ENCODE data around the gene ANXA2R.
A peak's percentile ranks its signal among the peaks of the same experiment; 100 is the strongest.
"Not testable (repeated sequence)": the region's sequence is repeated elsewhere in the genome, so short reads cannot be mapped to it uniquely, and the experiment has no call there.

The ANXA2R gene

DNA sequence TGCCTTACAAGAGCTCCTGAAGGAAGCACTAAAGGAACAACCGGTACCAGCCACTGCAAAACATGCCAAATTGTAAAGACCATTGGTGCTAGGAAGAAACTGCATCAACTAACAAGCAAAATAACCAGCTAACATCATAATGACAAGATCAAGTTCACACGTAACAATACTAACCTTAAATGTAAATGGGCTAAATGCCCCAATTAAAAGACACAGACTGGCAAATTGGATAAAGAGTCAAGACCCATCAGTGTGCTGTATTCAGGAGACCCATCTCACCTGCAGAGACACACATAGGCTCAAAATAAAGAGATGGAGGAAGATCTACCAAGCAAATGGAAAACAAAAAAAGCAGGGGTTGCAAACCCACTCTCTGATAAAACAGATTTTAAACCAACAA is 15.0 kb upstream of the ANXA2R start:
- DNase-seq, result not testable (repeated sequence)

DNA sequence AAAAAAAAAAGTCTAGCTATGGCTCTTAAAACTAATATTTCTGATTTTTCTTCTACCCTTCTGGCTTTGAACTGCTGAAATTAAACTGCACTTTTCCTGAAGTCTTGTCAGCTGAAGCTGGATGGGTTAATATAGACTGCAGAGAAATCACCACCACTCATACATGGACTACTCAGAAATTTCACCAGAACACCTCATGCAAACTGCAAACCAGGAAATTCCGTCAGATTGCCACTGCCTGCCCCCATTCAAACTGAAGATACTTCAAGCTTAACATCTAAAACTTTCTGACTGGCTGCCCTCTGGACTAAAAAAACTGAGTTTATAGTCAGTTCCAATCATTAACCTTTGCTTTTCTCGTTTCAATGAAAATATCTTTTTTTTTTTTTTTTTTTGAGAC is 11.6 kb upstream of the ANXA2R start:
- no peak for DNase-seq

DNA sequence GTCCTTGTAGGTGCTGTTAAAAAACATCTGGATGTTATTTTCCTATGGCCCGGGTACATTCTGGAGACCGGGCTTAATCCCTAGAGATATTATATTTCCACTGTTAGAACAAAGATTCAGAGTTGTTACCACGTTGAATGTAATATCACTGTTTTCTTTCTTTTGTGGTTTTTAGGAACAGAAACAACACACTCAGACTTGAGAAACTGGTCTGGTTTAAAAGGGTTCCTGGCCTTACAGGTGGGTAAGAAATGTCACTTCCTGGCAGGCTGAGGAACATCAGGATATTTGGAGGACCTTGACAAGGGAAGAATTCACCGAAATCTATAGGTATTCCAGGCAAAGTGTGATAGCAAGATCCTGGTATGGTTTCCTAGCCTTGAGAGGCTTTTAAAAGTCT is 10.3 kb upstream of the ANXA2R start:
- DNase-seq, result no peak

- no peak for DNase-seq
Observed at GRCh38 chr5:43049236-43049635, 9.1 kb upstream of the ANXA2R start.

DNA sequence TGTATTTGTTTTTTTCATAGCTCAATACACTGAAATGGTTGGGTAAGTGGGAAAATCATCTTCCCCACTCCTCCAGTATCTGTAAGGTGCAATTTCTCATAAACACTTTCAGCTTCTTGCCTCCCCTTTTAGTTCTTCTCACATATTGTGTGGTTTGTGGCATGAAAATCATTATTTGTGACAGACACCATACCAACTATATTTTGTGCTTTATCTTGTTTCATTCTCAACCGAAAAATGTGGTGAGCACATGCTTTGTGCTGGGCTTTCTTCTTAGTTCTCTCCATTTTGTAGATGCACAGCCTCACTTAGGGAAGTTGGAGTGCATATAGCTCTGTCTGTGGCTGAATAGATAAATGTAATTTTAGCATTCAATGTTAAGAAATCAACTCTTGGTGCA is 6.4 kb upstream of the ANXA2R start:
- no peak for DNase-seq

DNA sequence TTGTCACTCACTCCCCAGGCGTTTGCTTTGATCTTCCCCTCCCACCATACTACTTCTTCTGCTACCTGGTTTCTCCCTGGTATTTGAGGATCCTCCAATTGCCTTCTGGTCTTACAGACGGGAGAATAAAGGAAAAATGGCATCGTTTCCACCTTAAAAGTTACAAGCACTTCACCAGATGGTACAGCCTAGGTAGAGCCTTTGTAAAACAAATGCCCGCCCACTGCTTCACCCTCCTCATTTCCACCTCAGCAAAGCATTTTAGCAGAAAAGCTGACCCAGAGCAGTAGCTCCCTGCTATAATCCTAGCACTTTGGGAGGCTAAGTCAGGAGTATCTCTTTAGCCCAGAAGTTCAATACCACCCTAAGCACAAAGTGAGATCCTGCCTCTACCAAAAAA is 5.1 kb upstream of the ANXA2R start:
- no peak for DNase-seq

- no peak for DNase-seq
Observed at GRCh38 chr5:43044181-43044914, 4.2 kb upstream of the ANXA2R start.

DNA sequence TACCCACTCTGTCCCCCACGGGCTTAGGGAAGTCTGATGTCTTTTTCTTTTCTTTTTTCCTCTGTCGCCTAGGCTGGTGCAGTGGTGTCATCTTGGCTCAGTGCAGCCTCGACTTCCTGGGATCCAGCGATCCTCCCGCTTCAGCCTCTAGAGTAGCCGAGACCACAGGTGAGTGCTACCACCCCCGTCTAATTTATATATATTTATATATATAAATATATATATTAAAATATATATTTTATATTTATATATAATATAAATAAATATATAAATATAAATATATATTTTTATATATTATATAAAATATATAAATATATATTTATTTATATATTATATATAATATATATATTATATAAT is 3.3 kb upstream of the ANXA2R start:
- DNase-seq, result no peak

DNA sequence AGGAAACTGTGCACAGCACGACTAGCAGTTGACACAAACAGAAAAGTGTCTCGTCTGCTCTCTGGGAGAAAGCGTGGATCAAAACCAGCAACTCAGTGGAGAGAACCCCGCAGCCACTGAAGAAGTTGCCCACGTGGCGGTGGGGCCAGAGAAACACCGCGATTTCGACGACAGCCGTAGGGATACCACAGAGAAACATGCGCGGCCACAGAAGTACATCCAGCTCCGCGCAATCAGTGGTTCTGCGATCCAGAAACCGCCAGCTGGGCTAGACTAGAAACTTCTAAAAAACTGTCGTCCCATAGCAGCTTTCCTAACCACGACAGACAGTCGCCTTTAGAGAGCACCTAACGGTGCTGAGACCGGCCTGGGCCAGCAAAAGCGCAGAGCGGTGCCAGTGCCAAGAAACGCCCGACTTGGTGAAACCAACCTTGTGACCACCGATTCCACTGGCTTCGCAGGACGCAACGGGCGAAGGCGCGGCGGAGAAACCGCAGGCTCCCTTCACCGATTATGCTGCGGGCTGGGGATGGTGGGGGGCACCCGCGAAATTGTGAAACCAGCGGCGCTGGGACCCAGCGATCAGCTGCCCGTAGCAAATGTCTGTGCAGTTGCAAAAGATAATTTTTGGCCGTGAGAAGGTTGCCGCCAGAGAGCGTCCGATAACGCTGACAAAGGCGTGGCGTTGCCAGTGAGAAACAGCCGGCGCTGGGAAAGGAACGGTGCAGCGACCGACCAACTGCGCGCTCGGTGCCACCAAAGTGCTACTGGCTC is 2.7 kb upstream of the ANXA2R start:
- peak; percentile 82 for DNase-seq

DNA sequence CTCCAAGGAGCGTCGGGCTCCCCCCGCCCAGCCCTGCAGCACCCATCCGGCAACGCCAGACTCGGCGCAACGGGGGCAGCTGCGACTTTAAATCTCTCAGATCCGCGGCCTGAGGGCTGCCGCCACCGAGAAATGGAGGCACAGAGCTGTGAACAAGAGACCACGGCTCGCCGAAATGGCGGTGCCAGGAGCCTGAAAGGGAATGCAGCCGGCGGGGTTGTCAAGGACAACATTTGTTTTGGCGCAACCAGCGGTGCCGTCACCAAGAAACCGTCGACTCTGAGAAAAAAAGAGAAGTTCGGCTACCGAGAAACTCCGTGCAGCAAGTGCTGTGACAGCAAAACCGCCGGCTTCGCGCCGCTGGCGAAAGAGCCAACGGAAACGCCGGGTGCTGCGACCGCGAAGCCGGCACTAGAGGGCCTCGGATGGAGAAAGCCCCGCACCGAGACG is 2.1 kb upstream of the ANXA2R start:
- peak; percentile 71 for DNase-seq

GRCh38 chr5:43041669-43042175 is 1.6 kb upstream of the ANXA2R start:
- peak; percentile 75 for DNase-seq

- DNase-seq, result peak; percentile 75
Observed at GRCh38 chr5:43041110-43041668, 1.1 kb upstream of the ANXA2R start.

- peak; percentile 84 for DNase-seq
Observed at GRCh38 chr5:43039471-43040286, 440 bp downstream of the ANXA2R start.

GRCh38 chr5:43039152-43039470 is 1.0 kb downstream of the ANXA2R start:
- DNase-seq, result no peak

GRCh38 chr5:43038496-43038989 is 1.6 kb downstream of the ANXA2R start:
- DNase-seq, result peak; percentile 60

GRCh38 chr5:43037636-43038495 is 2.3 kb downstream of the ANXA2R start:
- DNase-seq, result peak; percentile 73

GRCh38 chr5:43036856-43037635 is 3.1 kb downstream of the ANXA2R start:
- peak; percentile 26 for DNase-seq

DNA sequence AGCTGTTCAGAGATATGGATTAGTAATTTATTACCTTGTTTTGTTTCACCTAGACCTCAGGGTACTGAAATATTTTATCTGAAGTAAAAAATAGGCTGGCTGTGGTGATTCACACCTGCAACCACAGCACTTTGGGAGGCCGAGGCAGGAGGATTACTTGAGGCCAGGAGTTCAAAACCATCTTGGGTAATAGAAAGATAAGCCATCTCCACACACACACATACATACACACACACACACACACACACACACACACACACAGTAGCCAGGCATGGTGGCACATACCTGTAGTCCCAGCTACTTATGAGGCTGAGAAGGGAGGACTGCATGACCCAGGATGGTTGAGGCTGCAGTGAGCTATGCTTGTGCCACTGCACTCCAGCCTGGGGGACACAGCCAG is 3.7 kb downstream of the ANXA2R start:
- no peak for DNase-seq

DNA sequence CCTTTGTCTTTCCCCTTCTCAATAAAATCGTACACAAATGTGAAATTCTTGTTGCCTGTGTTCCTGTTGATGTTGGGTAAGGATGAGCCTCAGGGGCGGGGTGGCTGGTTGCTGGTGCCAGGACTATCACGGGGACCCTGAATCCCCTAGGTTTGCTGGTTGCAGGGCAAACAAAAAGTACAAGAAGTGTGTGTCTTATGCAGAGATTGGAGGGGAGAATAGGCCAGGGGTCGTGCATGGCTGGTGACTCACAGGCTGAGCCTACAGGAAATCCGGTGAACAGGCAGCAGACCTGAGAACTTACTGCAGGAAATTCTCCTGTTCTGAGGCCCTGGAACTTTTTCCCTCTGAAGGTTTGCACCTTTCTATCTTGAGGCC is 5.5 kb downstream of the ANXA2R start:
- DNase-seq, result no peak

DNA sequence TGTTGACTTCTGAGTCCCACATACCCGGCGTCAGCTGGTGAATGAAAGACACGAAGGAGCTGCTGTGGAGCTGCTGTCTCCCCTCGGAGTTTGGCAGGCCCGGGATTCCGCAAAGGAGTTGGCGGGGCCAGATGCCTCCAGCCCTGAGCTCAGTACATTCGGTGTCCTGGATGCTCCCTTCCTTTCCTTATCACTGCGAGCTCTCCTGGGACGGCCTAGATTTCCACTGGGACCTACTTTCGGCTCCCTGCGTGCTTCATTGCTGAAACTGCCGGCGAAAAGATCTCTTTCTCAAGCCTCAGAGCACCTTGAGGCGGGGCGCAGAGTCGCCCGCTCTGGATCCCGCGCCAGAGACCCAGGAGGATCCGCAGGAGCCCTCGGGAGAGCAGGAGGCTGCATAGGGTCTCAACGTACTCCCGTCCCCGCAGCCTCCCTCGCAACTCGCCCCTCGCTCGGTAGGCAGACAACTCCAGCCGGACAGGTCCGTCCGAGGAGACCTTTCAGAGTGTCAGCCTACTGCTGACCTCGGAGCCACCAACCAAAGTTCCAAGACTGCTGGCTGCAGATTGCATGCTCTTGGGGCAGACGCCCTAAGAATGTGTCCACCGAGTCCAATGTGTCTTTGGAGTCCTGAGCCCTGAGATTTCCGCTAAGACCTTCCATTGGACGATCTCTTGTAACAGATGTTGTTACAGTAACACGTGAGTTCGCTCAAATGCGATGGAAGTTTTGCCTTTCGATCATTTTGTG is 6.1 kb downstream of the ANXA2R start:
- DNase-seq, result no peak
